NCI-H2081 (cell line): Measurements from ENCODE around the gene DEPDC5.
A peak's percentile ranks its signal among the peaks of the same experiment; 100 is the strongest.
"Not testable (repeated sequence)": the region's sequence is repeated elsewhere in the genome, so short reads cannot be mapped to it uniquely, and the experiment has no call there.

Source experiments
- DNase-seq, 2 experiments: peaks; one replicate each; lab custom pipeline; 2025; lab: John Stamatoyannopoulos, UW

DEPDC5 gene

GRCh38 chr22:31749636-31750364, 4.0 kb upstream of the DEPDC5 start, which contains the start of gene PRR14L:
Gene PRR14L (minus strand): TSS chr22:31750132. CDS start chr22:31738860, 11,272 bp downstream.
- DNase-seq = peak; percentile 91 to 94

GRCh38 chr22:31750365-31751284, 3.2 kb upstream of the DEPDC5 start:
- DNase-seq = no peak

- DNase-seq = no peak
Measured at GRCh38 chr22:31752096-31752847, 1.5 kb upstream of the DEPDC5 start.

GRCh38 chr22:31753005-31753633, 700 bp upstream of the DEPDC5 start:
- DNase-seq = no peak

GRCh38 chr22:31754813-31755212, 994 bp downstream of the DEPDC5 start:
- no peak for DNase-seq

GRCh38 chr22:31757265-31757664, 3.4 kb downstream of the DEPDC5 start:
- no peak for DNase-seq

- not testable (repeated sequence) for DNase-seq
Measured at GRCh38 chr22:31758860-31759259, 5.0 kb downstream of the DEPDC5 start.

- DNase-seq = no peak
Measured at GRCh38 chr22:31764785-31765184, 11.0 kb downstream of the DEPDC5 start.

- DNase-seq = no peak
Measured at GRCh38 chr22:31768422-31769059, 14.7 kb downstream of the DEPDC5 start.

GRCh38 chr22:31773416-31773815, 19.6 kb downstream of the DEPDC5 start:
- no peak for DNase-seq

- DNase-seq = no peak
Measured at GRCh38 chr22:31776231-31776630, 22.4 kb downstream of the DEPDC5 start.

- no peak for DNase-seq
Measured at GRCh38 chr22:31789803-31790202, 36.0 kb downstream of the DEPDC5 start.

- DNase-seq = no peak
Measured at GRCh38 chr22:31790240-31790639, 36.4 kb downstream of the DEPDC5 start.

- not testable (repeated sequence) for DNase-seq
Measured at GRCh38 chr22:31799358-31799757, 45.5 kb downstream of the DEPDC5 start.

GRCh38 chr22:31800065-31800464, 46.2 kb downstream of the DEPDC5 start:
- no peak for DNase-seq

- not testable (repeated sequence) for DNase-seq
Measured at GRCh38 chr22:31800861-31801260, 47.0 kb downstream of the DEPDC5 start.

GRCh38 chr22:31802575-31802974, 48.8 kb downstream of the DEPDC5 start:
- no peak for DNase-seq

GRCh38 chr22:31806751-31807150, 52.9 kb downstream of the DEPDC5 start:
- DNase-seq = no peak

- DNase-seq = peak in 1 of 2 experiments; percentile 48
Measured at GRCh38 chr22:31812977-31813605, 59.3 kb downstream of the DEPDC5 start.

GRCh38 chr22:31813898-31814297, 60.1 kb downstream of the DEPDC5 start:
- DNase-seq = not testable (repeated sequence)

- no peak for DNase-seq
Measured at GRCh38 chr22:31814942-31815341, 61.1 kb downstream of the DEPDC5 start.
